Spleen (tissue), 11 donors: Measurements from ENCODE around the gene PTPRE. TPM values are rescaled to one million over a fixed set of nuclear protein-coding genes. Genes with fewer than 3 reads are reported as not detected.

Experiments
- DNase-seq: peaks from one replicate; pipeline ENCODE4 v3.0.0-alpha.2; 2020
- H3K27ac ChIP-seq, 8 donors: fragments of 200-600 bp; sonication (generic) in 7 of 8; 1 replicate in 4 of 8; 2 replicates in 4 of 8; pipeline versions ENCODE4 v1.5.0 to v1.8.0; 2016 to 2021; ENCODE audit warnings: inconsistent platforms in 4 of 8, mild to moderate bottlenecking in 4 of 8, moderate library complexity in 1 of 8
- H3K27me3 ChIP-seq, 7 donors: fragments of 200-600 bp; sonication (generic) in 6 of 7; replicated peaks in 1 of 7; 1 replicate in 4 of 7; 2 replicates in 3 of 7; pipeline versions ENCODE4 v1.5.0 to v1.8.0; 2016 to 2021; ENCODE audit warnings: inconsistent platforms in 3 of 7, mild to moderate bottlenecking in 1 of 7
- H3K36me3 ChIP-seq, 6 donors: fragments of 200-600 bp; sonication (generic) in 5 of 6; 1 replicate in 4 of 6; 2 replicates in 2 of 6; pipeline versions ENCODE4 v1.5.0 to v1.8.0; 2016 to 2021; ENCODE audit warnings: inconsistent platforms in 2 of 6
- H3K4me1 ChIP-seq, 6 donors: fragments of 200-600 bp; sonication (generic) in 5 of 6; 1 replicate in 3 of 6; 2 replicates in 3 of 6; pipeline versions ENCODE4 v1.5.0 to v1.8.0; 2016 to 2021; ENCODE audit warnings: inconsistent platforms in 3 of 6
- H3K4me3 ChIP-seq, 8 donors: fragments of 200-600 bp; sonication (generic) in 7 of 8; 1 replicate in 4 of 8; 2 replicates in 4 of 8; pipeline versions ENCODE4 v1.5.0 to v1.8.0; 2016 to 2021; ENCODE audit warnings: inconsistent platforms in 4 of 8, mild to moderate bottlenecking in 4 of 8, moderate library complexity in 2 of 8
- H3K9me3 ChIP-seq, 8 donors: fragments of 200-600 bp; sonication (generic) in 7 of 8; 1 replicate in 4 of 8; 2 replicates in 4 of 8; pipeline versions ENCODE4 v1.5.0 to v1.8.0; 2016 to 2021; ENCODE audit warnings: inconsistent platforms in 4 of 8
- POLR2A ChIP-seq, 3 donors: fragments of 450-650 bp; IDR thresholded peaks; one replicate each; pipeline ENCODE4 v1.5.1; 2017; ENCODE audit warnings: antibody characterized with exemption in 3 of 3, mild to moderate bottlenecking in 1 of 3
- POLR2AphosphoS5 ChIP-seq, 3 donors: sonication (generic); formaldehyde crosslinking; IDR thresholded peaks; one replicate each; pipeline ENCODE4 v1.5.1; 2017; ENCODE audit warnings: antibody characterized with exemption in 3 of 3
- WGBS, 5 donors: extraction: QIAGEN DNeasy Blood & Tissue Kit in 3 of 5; methylation state at CpG; one replicate each; pipeline versions ENCODE4 v1.1.5 to v1.1.7; 2013 to 2018; 5-methylcytosine and 5-hydroxymethylcytosine counted together
- intact Hi-C: fragments of 100-400 bp; cut with DNase I; formaldehyde crosslinking; loops from one replicate; pipeline ENCODE4 v1.15.0; 2023; ENCODE audit warnings: low total_unique reads
- polyA plus RNA-seq, 3 donors: library from polyadenylated mRNA; stranded (reverse); fragments of 200-250 nt; gene quantifications; one replicate each; pipeline ENCODE4 v1.2.1, GENCODE V29; 2013
- total RNA-seq, 7 donors: library from RNA; depleted of rRNA in 3 of 7; stranded (reverse); fragments of >200 nt in 3 of 7; fragmentation: NEBNext Ultra II Directional in 4 of 7; extraction: Animal tissue kit (Norgen Biotek cat#: 25700) in 4 of 7; gene quantifications; one replicate each; pipeline versions ENCODE4 v1.1.0 to v1.2.1, GENCODE V29; 2016 to 2021
- TF ChIP-seq, protein P1 (sequence below), 11 experiments: fragments of 200-600 bp in 7 of 11; fragments of 450-650 bp in 4 of 11; sonication (generic) in 4 of 11; IDR thresholded peaks in 8 of 11; conservative IDR thresholded peaks in 3 of 11; 1 replicate in 7 of 11; 2 replicates in 4 of 11; pipeline versions ENCODE4 v1.4.0 to v1.8.0; 2016 to 2021; ENCODE audit warnings: antibody characterized with exemption in 11 of 11, inconsistent platforms in 4 of 11, mild to moderate bottlenecking in 1 of 11
- donor health status: healthy with polysubstance abuse.
- donor health status: DM: no; HTN: no; CAD: no; lungs with moderate emphysema.
- donor health status: DM: no; HTN: no; CAD: no.
- donor health status: Bipolar disorder and iron deficiency.
- donor health status: healthy.
- donor health status: DM: no; HTN: no; CAD: no.
- donor health status: DM: yes; HTN: yes; CAD: no.

PTPRE gene
- total and polyA plus RNA-seq, 10 donors, result 6.2 to 133 (median 70.2) TPM

DNA sequence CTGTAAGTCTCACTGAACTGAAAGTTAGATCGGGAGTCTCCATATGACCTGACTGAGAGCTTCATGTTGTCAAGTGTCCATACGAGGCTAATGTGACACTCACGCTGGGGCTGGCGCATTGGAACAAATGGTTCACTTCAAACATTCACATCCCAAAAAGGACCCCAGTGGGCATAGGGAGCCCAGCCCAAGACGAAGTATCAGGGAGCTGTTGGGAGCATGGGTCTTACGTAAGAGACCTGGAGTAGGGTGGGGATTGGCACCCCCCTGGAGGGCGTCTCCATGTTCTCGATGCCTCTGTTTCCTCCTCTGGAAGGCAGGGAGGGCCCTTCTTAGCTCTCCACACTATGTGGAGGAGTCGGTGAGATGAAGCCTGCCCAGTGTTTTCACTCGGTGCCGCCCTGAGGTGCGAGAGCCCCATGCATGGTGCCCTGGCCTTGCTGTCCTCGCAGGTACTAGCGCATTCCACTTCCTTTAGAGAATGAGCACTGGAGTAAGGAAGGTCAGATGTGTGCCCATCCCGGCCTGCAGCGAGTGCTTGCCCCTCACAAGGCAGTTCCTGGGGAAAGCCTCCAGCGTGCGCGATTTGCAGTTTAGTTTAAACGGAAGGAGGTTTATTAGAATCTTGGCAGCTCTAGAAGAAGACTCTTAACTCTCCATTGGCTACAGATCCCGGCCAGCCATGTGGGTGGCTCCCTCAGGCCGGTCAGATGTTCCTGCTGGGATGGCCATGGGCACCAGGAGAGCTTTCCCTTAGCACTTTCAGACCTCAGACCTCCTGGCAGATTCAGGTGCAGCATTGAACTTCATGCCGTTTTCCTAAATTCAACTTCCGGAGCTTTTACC lies 64.4 kb downstream of the PTPRE start:
- Histone ChIP-seq H3K36me3 (no peaks in the 10 kb centered on the region), H3K27ac (no peak overlapping the region), H3K9me3 (no peaks in the 10 kb centered on the region), H3K4me1 (peaks cover 0 to 55% (median 22%) of the 10 kb centered on the region in 6 donors), H3K4me3 (no peak overlapping the region), H3K27me3 (no peaks in the 10 kb centered on the region)
- WGBS, 5 donors, result 79 to 90% (median 83%) methylated on average over 20 to 24 of the region's 24 CpGs
- DNase-seq, result no peak
- intact Hi-C loops, result no loop called here
- TF ChIP-seq, protein P1, sequence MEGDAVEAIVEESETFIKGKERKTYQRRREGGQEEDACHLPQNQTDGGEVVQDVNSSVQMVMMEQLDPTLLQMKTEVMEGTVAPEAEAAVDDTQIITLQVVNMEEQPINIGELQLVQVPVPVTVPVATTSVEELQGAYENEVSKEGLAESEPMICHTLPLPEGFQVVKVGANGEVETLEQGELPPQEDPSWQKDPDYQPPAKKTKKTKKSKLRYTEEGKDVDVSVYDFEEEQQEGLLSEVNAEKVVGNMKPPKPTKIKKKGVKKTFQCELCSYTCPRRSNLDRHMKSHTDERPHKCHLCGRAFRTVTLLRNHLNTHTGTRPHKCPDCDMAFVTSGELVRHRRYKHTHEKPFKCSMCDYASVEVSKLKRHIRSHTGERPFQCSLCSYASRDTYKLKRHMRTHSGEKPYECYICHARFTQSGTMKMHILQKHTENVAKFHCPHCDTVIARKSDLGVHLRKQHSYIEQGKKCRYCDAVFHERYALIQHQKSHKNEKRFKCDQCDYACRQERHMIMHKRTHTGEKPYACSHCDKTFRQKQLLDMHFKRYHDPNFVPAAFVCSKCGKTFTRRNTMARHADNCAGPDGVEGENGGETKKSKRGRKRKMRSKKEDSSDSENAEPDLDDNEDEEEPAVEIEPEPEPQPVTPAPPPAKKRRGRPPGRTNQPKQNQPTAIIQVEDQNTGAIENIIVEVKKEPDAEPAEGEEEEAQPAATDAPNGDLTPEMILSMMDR (IDR thresholded peaks at IDR 0.05 in 8 of 11, conservative IDR thresholded peaks at IDR 0.05 in 3 of 11), result no peak
- TF ChIP-seq POLR2AphosphoS5 (IDR thresholded peaks at IDR 0.05), result no peak
- TF ChIP-seq POLR2A (IDR thresholded peaks at IDR 0.05), result no peak

DNA sequence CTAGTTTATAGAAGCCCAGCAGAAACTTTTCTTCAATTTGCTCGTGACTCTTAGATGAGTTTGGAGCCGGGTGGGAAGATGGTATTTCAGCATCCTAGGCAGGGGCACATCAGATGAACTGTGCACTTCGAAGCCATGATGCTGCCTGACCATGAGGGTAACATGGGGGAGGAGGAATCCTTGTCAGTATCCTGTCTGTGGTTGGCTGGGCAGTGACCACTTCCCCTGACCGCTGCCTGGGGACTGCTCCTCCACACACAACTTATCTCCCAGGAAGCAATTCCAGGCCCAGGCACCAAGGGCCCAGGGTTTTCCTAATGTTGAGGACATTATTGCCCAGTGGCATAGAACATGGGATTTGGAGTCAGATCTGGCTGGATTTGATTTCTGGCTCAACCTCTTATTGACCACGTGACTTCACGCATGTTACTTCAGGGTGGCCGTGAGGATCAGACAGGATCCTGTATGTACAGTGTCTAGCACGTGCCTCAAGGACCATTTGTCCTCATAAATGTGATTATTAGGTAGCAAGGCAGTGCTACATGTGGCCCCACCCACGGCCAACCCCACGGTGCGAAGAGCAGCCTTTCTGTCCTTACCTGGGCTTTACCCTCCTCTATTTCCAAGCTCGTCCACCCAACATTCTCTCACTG lies 65.2 kb downstream of the PTPRE start:
- no peak for DNase-seq
- Histone ChIP-seq H3K4me1 (peaks cover 0 to 63% (median 29%) of the 10 kb centered on the region in 6 donors), H3K4me3 (no peak overlapping the region), H3K27ac (no peak overlapping the region), H3K36me3 (no peaks in the 10 kb centered on the region), H3K9me3 (no peaks in the 10 kb centered on the region), H3K27me3 (no peaks in the 10 kb centered on the region)
- intact Hi-C loops, result no loop called here
- no peak for TF ChIP-seq POLR2AphosphoS5 (IDR thresholded peaks at IDR 0.05)
- TF ChIP-seq, protein P1 (IDR thresholded peaks at IDR 0.05 in 8 of 11, conservative IDR thresholded peaks at IDR 0.05 in 3 of 11), result no peak
- TF ChIP-seq POLR2A (IDR thresholded peaks at IDR 0.05), result no peak
- WGBS, 5 donors, result 84 to 89% (median 86%) methylated on average over 12 of the region's 12 CpGs

DNA sequence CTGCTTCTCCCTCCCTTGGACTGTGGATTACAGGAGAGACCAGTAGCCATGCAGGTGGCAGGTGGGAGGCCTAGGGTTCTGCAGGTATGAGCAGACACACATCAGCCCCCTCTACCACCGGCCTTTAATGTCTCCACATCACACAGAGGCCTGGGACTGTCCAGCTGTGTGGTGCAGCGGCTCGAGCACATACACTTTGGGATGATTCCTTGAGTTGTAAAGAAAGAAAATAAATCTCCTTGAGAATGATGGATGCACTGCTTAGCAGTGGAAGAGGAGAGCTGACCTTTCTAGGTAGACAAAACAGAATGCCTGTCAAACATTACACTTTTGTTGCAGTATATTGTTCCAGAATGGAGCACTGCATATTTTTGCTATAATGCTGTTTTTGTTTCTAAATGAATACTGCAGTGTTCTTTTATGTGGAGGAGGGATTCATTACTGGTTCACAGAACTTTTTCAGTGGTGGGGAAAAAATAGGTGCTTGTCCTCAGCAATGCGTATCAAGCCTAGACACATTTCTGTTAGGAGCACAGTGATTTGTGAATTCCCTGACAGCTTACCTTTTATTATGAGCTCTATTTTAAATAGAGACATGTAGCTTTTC lies 66.0 kb downstream of the PTPRE start:
- 90 to 96% (median 95%) methylated on average over 4 of the region's 4 CpGs for WGBS, 5 donors
- no peak for DNase-seq
- Histone ChIP-seq H3K36me3 (no peaks in the 10 kb centered on the region), H3K27ac (no peak overlapping the region), H3K4me1 (peaks cover 3 to 70% (median 36%) of the 10 kb centered on the region in 6 donors), H3K27me3 (peaks cover 0 to 3% (median 0%) of the 10 kb centered on the region in 7 donors), H3K9me3 (no peaks in the 10 kb centered on the region), H3K4me3 (no peak overlapping the region)
- intact Hi-C loops, result no loop called here
- TF ChIP-seq POLR2A (IDR thresholded peaks at IDR 0.05), result no peak
- TF ChIP-seq POLR2AphosphoS5 (IDR thresholded peaks at IDR 0.05), result no peak
- TF ChIP-seq, protein P1 (IDR thresholded peaks at IDR 0.05 in 8 of 11, conservative IDR thresholded peaks at IDR 0.05 in 3 of 11), result no peak
